GM15510 (cell line): ENCODE data around the gene HS6ST1.

Experiments used
- POLR2A ChIP-seq: IDR thresholded peaks from 3 replicates; pipeline ENCODE4 v1.6.1; 2011; ENCODE audit warnings: borderline replicate concordance; ENCODE audit not compliant: insufficient read length; ENCODE audit errors: extremely low read depth

Gene HS6ST1

GRCh38 chr2:128302744-128303067, 16.0 kb downstream of the HS6ST1 start:
- no peak for TF ChIP-seq POLR2A

- no peak for TF ChIP-seq POLR2A
These were observed 16.5 kb downstream of the HS6ST1 start for GRCh38 chr2:128302011-128302743.

GRCh38 chr2:128301501-128301966, 17.1 kb downstream of the HS6ST1 start:
- TF ChIP-seq POLR2A: no peak

GRCh38 chr2:128301021-128301420, 17.6 kb downstream of the HS6ST1 start:
- TF ChIP-seq POLR2A: no peak

DNA sequence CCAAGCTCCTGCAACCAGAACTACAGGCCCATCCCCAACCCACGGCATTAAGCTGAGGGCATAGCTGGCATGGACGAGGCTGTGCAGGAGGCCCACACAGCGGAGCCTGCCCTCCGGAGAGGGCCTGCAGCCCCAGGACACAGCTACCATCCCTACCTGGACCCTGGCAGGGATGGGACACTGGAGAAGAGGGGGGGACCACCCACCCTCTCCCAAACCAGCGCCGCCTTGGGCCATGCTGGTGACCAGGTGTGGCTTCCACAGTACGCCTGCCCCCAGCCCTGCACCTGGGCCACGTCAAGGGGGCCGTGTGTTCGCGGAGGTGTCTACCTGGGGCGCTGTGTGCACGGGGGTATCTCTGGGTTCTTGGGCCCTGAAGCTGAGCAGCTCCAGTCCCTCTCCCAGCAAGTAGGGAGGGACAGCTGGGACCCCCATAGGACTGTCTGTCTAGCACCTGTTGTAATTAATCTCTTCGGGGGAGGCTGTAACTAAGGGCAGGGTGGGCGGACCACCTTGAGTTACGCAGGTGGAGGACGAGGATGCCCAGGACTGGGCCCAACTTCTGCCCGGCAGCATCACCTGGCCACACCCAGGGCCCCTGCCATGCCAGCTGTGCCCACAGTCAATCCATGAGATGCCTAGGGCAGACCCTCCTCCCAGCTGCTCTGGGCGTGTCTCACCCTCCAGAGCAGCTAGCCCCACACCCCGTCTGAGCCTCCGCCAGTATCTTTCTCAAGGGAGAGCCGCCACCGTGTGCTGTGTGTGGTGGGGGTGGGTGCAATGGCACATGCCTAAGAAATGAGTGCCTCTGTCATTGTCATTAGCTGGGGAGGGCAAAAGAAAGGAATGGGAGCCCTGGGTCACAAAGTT, 18.3 kb downstream of the HS6ST1 start:
- TF ChIP-seq POLR2A: no peak

- TF ChIP-seq POLR2A: no peak
These were observed 19.0 kb downstream of the HS6ST1 start for GRCh38 chr2:128299628-128300027.

GRCh38 chr2:128298846-128299507, 19.7 kb downstream of the HS6ST1 start:
- no peak for TF ChIP-seq POLR2A

DNA sequence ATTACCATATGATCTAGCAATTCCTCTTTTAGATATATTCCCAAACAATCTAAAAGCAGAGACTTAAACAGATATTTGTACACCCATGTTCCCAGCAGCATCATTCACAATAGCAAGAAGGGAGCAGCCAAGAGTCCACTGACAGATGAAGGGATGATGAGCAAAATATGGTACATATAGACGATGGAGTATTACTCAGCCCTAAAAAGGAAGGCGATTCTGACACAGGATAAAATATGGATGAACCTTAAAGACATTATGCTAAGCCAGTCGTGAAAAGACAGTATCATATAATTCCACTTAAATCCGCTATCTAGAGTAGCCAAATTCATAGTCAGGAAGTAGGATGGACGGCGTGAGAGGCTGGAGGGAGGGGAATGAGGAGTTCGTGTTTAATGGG, 20.4 kb downstream of the HS6ST1 start:
- no peak for TF ChIP-seq POLR2A

DNA sequence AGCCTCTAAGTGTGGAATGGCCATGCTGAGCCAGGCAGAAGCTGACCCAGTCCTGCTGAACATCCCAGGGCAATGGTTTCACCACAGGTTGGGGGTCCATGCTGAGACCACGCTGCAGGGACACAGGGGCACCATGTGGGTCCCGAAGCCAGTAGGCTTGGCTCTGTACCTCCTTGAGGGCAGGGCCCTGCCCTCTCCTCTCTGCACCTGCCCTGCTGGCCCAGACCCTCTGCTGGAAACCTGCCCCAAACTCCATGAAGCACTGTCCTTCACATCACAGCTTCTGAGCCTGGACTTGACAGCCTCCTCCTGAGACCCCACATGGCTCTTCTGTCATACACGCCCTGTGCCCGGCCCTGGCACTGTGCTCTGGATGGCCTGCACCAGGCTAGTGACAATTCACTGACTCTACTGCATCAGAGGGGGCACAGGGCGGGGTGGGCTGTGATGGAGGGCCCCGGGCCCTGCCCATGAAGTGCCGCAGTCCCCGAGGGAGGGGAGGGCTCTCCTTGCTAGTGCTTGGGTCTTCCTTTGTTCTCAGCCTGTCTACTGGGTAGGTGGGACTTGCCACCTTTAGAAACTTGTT, 24.7 kb downstream of the HS6ST1 start:
- no peak for TF ChIP-seq POLR2A

DNA sequence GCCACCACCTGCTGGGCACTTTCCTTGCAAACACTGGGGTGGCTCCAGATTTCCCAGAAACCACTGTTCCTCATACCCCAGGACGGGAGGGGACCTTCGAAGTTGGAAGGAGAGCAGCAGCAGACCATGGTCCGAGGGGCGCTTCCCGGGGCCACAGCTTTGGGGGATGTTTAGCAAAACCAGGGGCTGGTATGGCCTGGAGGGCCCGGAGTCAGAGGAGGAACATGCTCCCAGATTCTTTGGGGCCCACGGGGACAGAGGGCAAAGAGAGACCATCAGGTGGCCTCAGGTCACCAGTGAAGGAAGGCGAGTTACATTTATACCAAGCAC, 25.3 kb downstream of the HS6ST1 start:
- no peak for TF ChIP-seq POLR2A

- no peak for TF ChIP-seq POLR2A
These were observed 25.9 kb downstream of the HS6ST1 start for GRCh38 chr2:128292599-128293425.

- TF ChIP-seq POLR2A: no peak
These were observed 26.6 kb downstream of the HS6ST1 start for GRCh38 chr2:128291844-128292598.

- TF ChIP-seq POLR2A: no peak
These were observed 27.4 kb downstream of the HS6ST1 start for GRCh38 chr2:128291161-128291843.
